Tibial nerve (tissue), 4 donors: Measurements from ENCODE around the gene SLC9A9. TPM values are rescaled to one million over a fixed set of nuclear protein-coding genes. Genes with fewer than 3 reads are reported as not detected.

Experiments used
- DNase-seq, 2 donors: peaks; one replicate each; pipeline ENCODE4 v3.0.0-alpha.2; 2019; ENCODE audit warnings: low spot score in 2 of 2
- H3K27ac ChIP-seq, 4 donors: fragments of 200-600 bp; sonication (generic) in 3 of 4; one replicate each; pipeline ENCODE4 v1.5.1; 2017 to 2019; ENCODE audit warnings: mild to moderate bottlenecking in 1 of 4
- H3K27me3 ChIP-seq, 2 donors: fragments of 200-600 bp; sonication (generic) in 1 of 2; one replicate each; pipeline versions ENCODE4 v1.5.1 to v1.6.0; 2017 to 2019
- H3K36me3 ChIP-seq, 3 donors: fragments of 200-600 bp; sonication (generic); one replicate each; pipeline ENCODE4 v1.5.1; 2018 to 2019
- H3K4me1 ChIP-seq, 4 donors: fragments of 200-600 bp; sonication (generic) in 3 of 4; one replicate each; pipeline ENCODE4 v1.5.1; 2017 to 2019
- H3K4me3 ChIP-seq, 4 donors: fragments of 200-600 bp; sonication (generic) in 3 of 4; one replicate each; pipeline ENCODE4 v1.5.1; 2017 to 2019; ENCODE audit warnings: mild to moderate bottlenecking in 1 of 4, moderate library complexity in 1 of 4
- H3K9me3 ChIP-seq, 4 donors: fragments of 200-600 bp; sonication (generic) in 3 of 4; one replicate each; pipeline ENCODE4 v1.5.1; 2017 to 2019
- CTCF ChIP-seq, 5 experiments: fragments of 200-600 bp in 3 of 5; fragments of 450-650 bp in 2 of 5; sonication (generic) in 3 of 5; IDR thresholded peaks; one replicate each; pipeline ENCODE4 v1.5.1; 2016 to 2019; ENCODE audit warnings: antibody characterized with exemption in 5 of 5, mild to moderate bottlenecking in 3 of 5, moderate library complexity in 2 of 5
- EP300 ChIP-seq, 2 donors: sonication (generic); formaldehyde crosslinking; IDR thresholded peaks; one replicate each; pipeline ENCODE4 v1.6.1; 2017; ENCODE audit warnings: antibody characterized with exemption in 2 of 2, mild to moderate bottlenecking in 1 of 2
- POLR2A ChIP-seq, 2 donors: fragments of 450-650 bp; IDR thresholded peaks; one replicate each; pipeline ENCODE4 v1.6.1; 2017; ENCODE audit warnings: antibody characterized with exemption in 2 of 2, mild to moderate bottlenecking in 2 of 2, moderate library complexity in 2 of 2
- WGBS, 2 donors: methylation state at CpG; one replicate each; pipeline ENCODE4 v1.1.5; 2018; 5-methylcytosine and 5-hydroxymethylcytosine counted together
- total RNA-seq, 4 donors: library from RNA; depleted of rRNA; stranded (reverse); fragments of >200 nt; gene quantifications; one replicate each; pipeline ENCODE4 v1.1.0, GENCODE V29; 2016

SLC9A9 gene
- total RNA-seq, 4 donors from 2014 or later = 7.6 to 11.1 (median 9.2) TPM

DNA sequence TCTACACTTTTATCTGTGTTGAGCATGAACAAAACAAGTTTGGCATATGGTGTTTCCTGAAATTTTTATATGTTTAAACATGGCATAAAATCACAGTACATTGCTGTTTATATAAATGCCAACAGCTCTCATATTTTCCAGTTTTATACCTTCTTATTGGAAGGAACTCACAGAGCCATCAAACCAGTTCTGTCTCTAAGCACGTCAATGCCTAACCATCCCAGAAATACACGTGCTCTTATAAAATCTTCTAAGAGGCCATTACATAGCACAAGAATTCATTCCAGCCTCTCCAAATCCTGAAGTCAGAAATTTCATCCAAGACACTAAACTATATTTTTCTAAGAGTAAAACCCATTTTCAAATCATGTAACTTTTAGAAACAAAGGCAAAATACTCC is 20.8 kb downstream of the SLC9A9 start:
- Histone ChIP-seq H3K27me3 (no peaks in the 10 kb centered on the region), H3K4me1 (peaks cover 0 to 20% (median 5%) of the 10 kb centered on the region in 4 donors), H3K36me3 (no peaks in the 10 kb centered on the region), H3K4me3 (no peak overlapping the region), H3K27ac (no peak overlapping the region), H3K9me3 (no peaks in the 10 kb centered on the region)
- TF ChIP-seq EP300 (IDR thresholded peaks at IDR 0.05) (no peak), POLR2A (IDR thresholded peaks at IDR 0.05) (no peak), CTCF (IDR thresholded peaks at IDR 0.05) (no peak)
- 90 to 98% methylated on average over 2 of the region's 2 CpGs for WGBS, 2 donors
- DNase-seq = no peak

- Histone ChIP-seq H3K27me3 (no peaks in the 10 kb centered on the region), H3K36me3 (no peaks in the 10 kb centered on the region), H3K27ac (no peak overlapping the region), H3K4me1 (peaks cover 0 to 8% (median 2%) of the 10 kb centered on the region in 4 donors), H3K4me3 (no peak overlapping the region), H3K9me3 (no peaks in the 10 kb centered on the region)
- DNase-seq = no peak
- 57 to 71% methylated on average over 1 of the region's 1 CpG for WGBS, 2 donors
- TF ChIP-seq EP300 (IDR thresholded peaks at IDR 0.05) (peak in 1 of 2 donors; percentile 77), POLR2A (IDR thresholded peaks at IDR 0.05) (no peak)
Measured at GRCh38 chr3:143826296-143826695, 22.0 kb downstream of the SLC9A9 start.

DNA sequence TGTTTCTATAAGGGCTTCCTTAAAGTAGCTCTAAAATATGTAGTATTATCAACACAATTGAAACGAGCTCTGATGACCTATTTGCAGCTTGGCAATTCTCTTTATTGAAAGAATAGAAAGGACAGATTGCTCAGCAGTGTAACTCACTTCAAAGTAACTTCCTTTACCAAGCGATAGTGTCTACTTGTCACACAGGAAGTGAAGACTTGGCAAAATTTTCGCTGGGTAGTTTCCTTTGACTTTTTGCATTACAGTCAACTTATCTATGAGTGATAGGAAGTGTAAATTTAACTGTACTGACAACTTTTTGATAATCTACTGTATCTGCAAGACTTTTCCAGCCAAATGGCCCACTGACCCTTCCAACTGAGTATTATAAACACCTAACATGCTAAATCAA is 22.8 kb downstream of the SLC9A9 start:
- no peak for DNase-seq
- H3K27ac ChIP-seq = no peak overlapping the region
- peaks cover 0 to 4% (median under 1%) of the 10 kb centered on the region in 4 donors for H3K4me1 ChIP-seq
- no peaks in the 10 kb centered on the region for H3K36me3 ChIP-seq
- no peak for TF ChIP-seq CTCF (IDR thresholded peaks at IDR 0.05)
- no peak for TF ChIP-seq POLR2A (IDR thresholded peaks at IDR 0.05)
- no peak for TF ChIP-seq EP300 (IDR thresholded peaks at IDR 0.05)
- no peaks in the 10 kb centered on the region for H3K9me3 ChIP-seq
- H3K4me3 ChIP-seq = no peak overlapping the region
- H3K27me3 ChIP-seq = no peaks in the 10 kb centered on the region
- 61% methylated on average over 3 of the region's 3 CpGs for WGBS, 2 donors

DNA sequence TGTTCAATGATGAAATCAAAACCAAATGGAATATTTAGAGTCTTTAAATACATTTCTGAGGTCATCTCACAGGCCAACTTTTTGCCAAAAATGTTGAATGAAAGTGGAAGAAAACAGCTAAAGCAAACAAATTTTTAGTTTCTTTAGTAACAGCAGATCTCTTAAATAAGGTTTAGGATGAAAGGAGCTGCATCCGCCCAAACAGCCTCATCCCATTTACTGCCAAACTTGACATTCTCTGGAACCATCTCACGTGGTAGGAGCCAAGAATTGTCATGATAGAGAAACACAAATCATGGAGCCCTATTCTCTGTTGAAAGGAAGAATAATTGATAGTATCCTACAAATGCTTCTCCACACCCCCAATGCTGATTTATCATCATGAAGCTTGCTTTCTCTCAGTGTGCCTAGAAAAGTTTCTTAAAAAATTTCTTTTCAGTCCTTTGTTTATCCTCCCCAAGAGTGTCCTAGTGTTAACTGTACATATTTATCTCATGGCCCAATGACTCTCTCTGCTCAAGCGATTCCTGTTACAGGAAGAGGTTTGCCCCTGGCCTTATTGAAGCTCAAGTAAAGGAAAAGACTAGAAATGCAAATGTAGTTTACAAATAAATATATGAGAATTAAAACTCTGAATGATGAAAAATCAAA is 23.4 kb downstream of the SLC9A9 start:
- H3K27ac ChIP-seq = no peak overlapping the region

GRCh38 chr3:143822798-143823197 is 25.5 kb downstream of the SLC9A9 start:
- Histone ChIP-seq H3K36me3 (no peaks in the 10 kb centered on the region), H3K27me3 (no peaks in the 10 kb centered on the region), H3K4me3 (no peak overlapping the region), H3K9me3 (no peaks in the 10 kb centered on the region), H3K4me1 (peaks cover 0 to 4% (median 0%) of the 10 kb centered on the region in 4 donors), H3K27ac (peak overlapping the region in 1 of 4 donors; percentile 5)
- no peak for DNase-seq
- TF ChIP-seq EP300 (IDR thresholded peaks at IDR 0.05) (no peak), CTCF (IDR thresholded peaks at IDR 0.05) (no peak), POLR2A (IDR thresholded peaks at IDR 0.05) (no peak)
- 83 to 89% methylated on average over 1 of the region's 1 CpG for WGBS, 2 donors

More for the DNA sequence above, 23.4 kb downstream of the SLC9A9 start:
- no peak for DNase-seq
- Histone ChIP-seq H3K4me1 (peaks cover 0 to 4% (median 0%) of the 10 kb centered on the region in 4 donors), H3K9me3 (no peaks in the 10 kb centered on the region), H3K36me3 (no peaks in the 10 kb centered on the region), H3K27me3 (no peaks in the 10 kb centered on the region), H3K4me3 (no peak overlapping the region)
- TF ChIP-seq CTCF (IDR thresholded peaks at IDR 0.05) = no peak
- no peak for TF ChIP-seq EP300 (IDR thresholded peaks at IDR 0.05)
- no peak for TF ChIP-seq POLR2A (IDR thresholded peaks at IDR 0.05)
- WGBS, 2 donors = 78 to 80% methylated on average over 3 of the region's 3 CpGs
